K562 (cell line): ENCODE data around the gene ELMO3. TPM values are rescaled to one million over a fixed set of nuclear protein-coding genes. Genes with fewer than 3 reads are reported as not detected.
A peak's percentile ranks its signal among the peaks of the same experiment; 100 is the strongest.

Experiments
- ATAC-seq: fragments of 200-7000 bp; cut with Tn5 transposase; 3 replicates; pipeline ENCODE4 v1.9.1; 2020; ENCODE audit warnings: moderate library complexity
- BruUV-seq: library from RNA; stranded (reverse); fragments of 400-500 nt; replicated peaks from 2 replicates; lab custom pipeline; 2021; lab: Mats Ljungman, UMichigan
- CTCF ChIA-PET: fragments of 300-600 bp; formaldehyde crosslinking; extraction: SDS; loops from one replicate; lab custom pipeline; 2021; ENCODE audit warnings: low intra/inter-chr PET ratio; lab: Yijun Ruan, JAX
- POLR2A ChIA-PET: fragments of 300-600, 350-650 bp; sonication (Branson Sonifier 250); formaldehyde crosslinking; extraction: SDS; loops from one replicate; lab custom pipeline; 2021; ENCODE audit warnings: antibody characterized with exemption, inconsistent platforms; lab: Yijun Ruan, JAX
- DNase-seq, 4 experiments: peaks; one replicate each; pipeline versions ENCODE4 v3.0.0 to v3.0.0-alpha.2; 2011 to 2018; ENCODE audit warnings: low spot score in 3 of 4, mixed read lengths in 3 of 4; ENCODE audit errors: extremely low read depth in 1 of 4
- FAIRE-seq: peaks from 2 replicates; lab custom pipeline; 2011; peaks lifted over from hg19 to GRCh38; lab: Jason Lieb, UNC
- H2AFZ ChIP-seq: 2 replicates; pipeline ENCODE4 v1.6.0; 2011; ENCODE audit warnings: low read depth, low read length, control low read depth, inconsistent platforms
- H3K27ac ChIP-seq: fragments of 200-600 bp; 3 replicates; pipeline ENCODE4 v1.8.0; 2011; ENCODE audit warnings: low read depth, mild to moderate bottlenecking, control low read depth, inconsistent platforms, low read length, moderate library complexity, mixed read lengths; ENCODE audit errors: extremely low read depth
- H3K27me3 ChIP-seq, 2 experiments: fragments of 300-600 bp in 1 of 2; 2 replicates in 1 of 2; 3 replicates in 1 of 2; pipeline versions ENCODE4 v1.6.0 to v1.8.0; 2011; ENCODE audit warnings: inconsistent platforms in 2 of 2, low read length in 2 of 2, mild to moderate bottlenecking in 1 of 2, mixed read lengths in 1 of 2, moderate library complexity in 1 of 2; ENCODE audit not compliant: control insufficient read depth in 2 of 2, insufficient read depth in 2 of 2
- H3K36me3 ChIP-seq: fragments of 300-600 bp; 3 replicates; pipeline ENCODE4 v1.8.0; 2011; ENCODE audit warnings: mild to moderate bottlenecking, low read length, inconsistent platforms; ENCODE audit not compliant: control insufficient read depth, insufficient read depth
- H3K4me1 ChIP-seq, 2 experiments: fragments of 200-600 bp in 1 of 2; replicated peaks in 1 of 2; 2 replicates in 1 of 2; 3 replicates in 1 of 2; pipeline versions ENCODE4 v1.5.1 to v1.8.0; 2011; ENCODE audit warnings: inconsistent platforms in 2 of 2, low read length in 2 of 2, mild to moderate bottlenecking in 1 of 2, mixed read lengths in 1 of 2, moderate library complexity in 1 of 2; ENCODE audit not compliant: control insufficient read depth in 2 of 2, insufficient read depth in 2 of 2
- H3K4me2 ChIP-seq: 2 replicates; pipeline ENCODE4 v1.6.1; 2011; ENCODE audit warnings: low read length, control low read depth, inconsistent platforms, mixed read lengths; ENCODE audit not compliant: insufficient read depth
- H3K4me3 ChIP-seq: fragments of 200-600 bp; sonication (generic), shearing (Covaris generic); 2 replicates; pipeline ENCODE4 v1.5.1; 2016; ENCODE audit warnings: control low read depth, inconsistent platforms
- H3K79me2 ChIP-seq: fragments of 200-600 bp; 3 replicates; pipeline ENCODE4 v1.8.0; 2011; ENCODE audit warnings: low read length, inconsistent platforms; ENCODE audit not compliant: control insufficient read depth, insufficient read depth
- H3K9ac ChIP-seq, 2 experiments: 2 replicates each; pipeline versions ENCODE4 v1.6.0 to v1.6.1; 2011; ENCODE audit warnings: low read depth in 2 of 2, low read length in 2 of 2, control low read depth in 1 of 2, inconsistent platforms in 1 of 2, mild to moderate bottlenecking in 1 of 2, mixed read lengths in 1 of 2; ENCODE audit not compliant: insufficient read depth in 1 of 2
- H3K9me1 ChIP-seq: one replicate; pipeline ENCODE4 v1.6.0; 2011; ENCODE audit warnings: inconsistent platforms, mild to moderate bottlenecking, low read length, moderate library complexity; ENCODE audit not compliant: control insufficient read depth, insufficient read depth
- H3K9me3 ChIP-seq: replicated peaks from 2 replicates; pipeline ENCODE4 v1.5.1; 2011; ENCODE audit warnings: low read depth, low read length, inconsistent platforms; ENCODE audit not compliant: control insufficient read depth, insufficient read depth
- H4K20me1 ChIP-seq: replicated peaks from 2 replicates; pipeline ENCODE4 v1.6.1; 2011; ENCODE audit warnings: low read length, inconsistent platforms, mixed read lengths; ENCODE audit not compliant: control insufficient read depth, insufficient read depth
- CBFA2T2 ChIP-seq: fragments of 450-650 bp; conservative IDR thresholded peaks from 2 replicates; pipeline ENCODE4 v1.6.1; 2017; ENCODE audit warnings: mild to moderate bottlenecking
- EHMT2 ChIP-seq: fragments of 450-650 bp; IDR thresholded peaks from 2 replicates; pipeline ENCODE4 v1.6.1; 2018; ENCODE audit warnings: antibody characterized with exemption
- GMEB1 ChIP-seq: fragments of 250-450 bp; sonication (Bioruptor Pico); IDR thresholded peaks from 2 replicates; pipeline ENCODE4 v1.4.0; 2020; ENCODE audit warnings: mild to moderate bottlenecking
- KLF13 ChIP-seq: fragments of 450-650 bp; IDR thresholded peaks from 2 replicates; pipeline ENCODE4 v1.6.1; 2016; ENCODE audit warnings: missing genetic modification characterization, low read depth, mild to moderate bottlenecking, missing compliant biosample characterization, moderate library complexity, borderline replicate concordance
- U2AF2 ChIP-seq: fragments of 200-400 bp; formaldehyde crosslinking; optimal IDR thresholded peaks from 2 replicates; pipeline ENCODE3; 2017; ENCODE audit warnings: low read depth, mild to moderate bottlenecking, low read length
- XRCC4 ChIP-seq: IDR thresholded peaks from one replicate; pipeline ENCODE4 v1.6.1; 2011; ENCODE audit not compliant: insufficient read depth, insufficient read length; ENCODE audit errors: extremely low read depth
- WGBS: fragments of 100-300 bp; shearing (Covaris generic); methylation state at CpG from one replicate; pipeline ENCODE4 v1.1.6; 2016; ENCODE audit warnings: low coverage, mixed read lengths; ENCODE audit not compliant: insufficient coverage; ENCODE audit errors: missing lambda C conversion rate; 5-methylcytosine and 5-hydroxymethylcytosine counted together
- in situ Hi-C: fragments of 300-500 bp; cut with MboI; formaldehyde crosslinking; loops from 4 replicates; pipeline ENCODE4 v1.15.0; 2018; ENCODE audit warnings: inconsistent platforms, mixed read lengths
- intact Hi-C: fragments of 100-400 bp; cut with micrococcal nuclease; formaldehyde crosslinking; loops from 2 replicates; pipeline ENCODE4 v1.14.2; 2022
- polyA plus RNA-seq, 8 experiments: library from polyadenylated mRNA; depleted of rRNA in 4 of 8; stranded (reverse) in 5 of 8; unstranded in 3 of 8; fragments of >200 nt; fragmentation: Nextera tagmentation in 2 of 8; fragmentation: Illumina TruSeq in 1 of 8; extraction: Ambion mirVana in 2 of 8; extraction: Trizol in 1 of 8; gene quantifications; 2 replicates each; pipeline versions ENCODE4 v1.2.1 to v1.2.3, GENCODE V29; 2011 to 2014; ENCODE audit warnings: inconsistent platforms in 1 of 8, missing spikeins in 1 of 8
- total RNA-seq, 7 experiments: library from RNA; depleted of rRNA in 6 of 7; stranded (reverse); fragments of >200 nt in 6 of 7; fragmentation: Illumina TruSeq in 2 of 7; extraction: Trizol in 2 of 7; gene quantifications; 2 replicates each; pipeline versions ENCODE4 v1.2.1 to v1.2.3, GENCODE V29; 2011 to 2021; ENCODE audit warnings: low replicate concordance in 1 of 7

ELMO3 gene
- total and polyA plus RNA-seq, 9 of the 15 experiments (the other 6 are each of a cell fraction or from before 2014, with no cell fraction given), result 0.04 to 5.1 (median 1.5) TPM

DNA sequence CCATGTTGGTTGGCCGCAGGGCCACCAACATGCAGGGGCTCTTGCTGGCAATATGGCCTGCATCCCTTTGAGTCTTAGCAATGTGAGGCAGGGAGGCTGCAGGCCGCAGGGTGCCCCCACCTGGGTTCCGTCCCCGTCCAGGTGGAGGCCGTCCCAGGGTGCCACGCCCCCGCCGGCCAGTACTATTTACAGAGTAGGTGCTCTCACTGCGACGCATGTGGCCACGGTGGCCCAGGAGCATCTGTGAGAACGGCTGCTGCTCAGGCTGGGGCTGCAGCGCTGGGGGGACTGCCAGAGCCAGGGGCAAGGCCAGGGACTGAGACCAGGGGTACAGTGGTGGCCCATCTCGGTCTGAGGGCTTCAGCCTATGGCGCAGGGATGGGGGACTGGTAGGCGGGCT is 18.8 kb upstream of the ELMO3 start:
- POLR2A ChIA-PET, result no interaction called here
- H3K27ac ChIP-seq, result no peak overlapping the region
- no peak overlapping the region for H3K4me2 ChIP-seq
- H3K79me2 ChIP-seq, result peaks cover 14% of the 10 kb centered on the region
- H3K4me1 ChIP-seq, result peaks cover 10 to 51% of the 10 kb centered on the region in 2 experiments
- CTCF ChIA-PET, result no interaction called here
- in situ Hi-C loops (no loop called here), intact Hi-C loops (loop anchor here (10.0 kb wide), 2 partner anchors 165 to 225 kb away; no protein-coding TSS in a partner anchor)
- H3K9ac ChIP-seq, result peak overlapping the region in 1 of 2 experiments; percentile 65; a peak in 1 of 4 replicates
- FAIRE-seq (no peak), ATAC-seq (no peak), DNase-seq (no peak)
- WGBS, result 83% methylated on average over 16 of the region's 16 CpGs
- H3K9me3 ChIP-seq, result no peaks in the 10 kb centered on the region
- H3K27me3 ChIP-seq, result no peaks in the 10 kb centered on the region
- H2AFZ ChIP-seq, result no peak overlapping the region
- H3K4me3 ChIP-seq, result no peak overlapping the region
- H3K36me3 ChIP-seq, result no peaks in the 10 kb centered on the region
- BruUV-seq, result no TSS peak
- TF ChIP-seq XRCC4 (no peak), U2AF2 (no peak), EHMT2 (no peak), CBFA2T2 (no peak), GMEB1 (CRISPR knock-in tag) (no peak), KLF13 (tag) (no peak)
- H4K20me1 ChIP-seq, result peaks cover 5% of the 10 kb centered on the region
- H3K9me1 ChIP-seq, result no peaks in the 10 kb centered on the region
